GM18519 (cell line): ENCODE data around the gene DNAAF1.
"Not testable (repeated sequence)": the region's sequence is repeated elsewhere in the genome, so short reads cannot be mapped to it uniquely, and the experiment has no call there.

ENCODE experiments used
- ATAC-seq: cut with Tn5 transposase; IDR thresholded peaks from one replicate; pipeline ENCODE4 v1.9.1; 2021; ENCODE audit warnings: mild to moderate bottlenecking, moderate library complexity; ENCODE audit not compliant: unreplicated experiment, low FRiP score

The DNAAF1 gene

GRCh38 chr16:84205123-84205522 is 60.0 kb downstream of the DNAAF1 start:
- not testable (repeated sequence) for ATAC-seq

GRCh38 chr16:84205976-84206691 is 61.0 kb downstream of the DNAAF1 start:
- ATAC-seq: no peak

GRCh38 chr16:84207251-84207650 is 62.1 kb downstream of the DNAAF1 start:
- no peak for ATAC-seq

GRCh38 chr16:84207879-84208278 is 62.8 kb downstream of the DNAAF1 start:
- ATAC-seq: no peak

GRCh38 chr16:84209989-84210388 is 64.9 kb downstream of the DNAAF1 start:
- ATAC-seq: no peak

GRCh38 chr16:84212154-84212553 is 67.0 kb downstream of the DNAAF1 start:
- ATAC-seq: no peak

- no peak for ATAC-seq
Measured at GRCh38 chr16:84212631-84213030, 67.5 kb downstream of the DNAAF1 start.

- no peak for ATAC-seq
Measured at GRCh38 chr16:84214451-84215066, 69.5 kb downstream of the DNAAF1 start.

- no peak for ATAC-seq
Measured at GRCh38 chr16:84215531-84215930, 70.4 kb downstream of the DNAAF1 start.

- ATAC-seq: not testable (repeated sequence)
Measured at GRCh38 chr16:84216144-84216543, 71.0 kb downstream of the DNAAF1 start.

- no peak for ATAC-seq
Measured at GRCh38 chr16:84218176-84218823, 73.2 kb downstream of the DNAAF1 start.

- ATAC-seq: no peak
Measured at GRCh38 chr16:84218956-84219355, 73.8 kb downstream of the DNAAF1 start.

GRCh38 chr16:84220851-84221250 is 75.7 kb downstream of the DNAAF1 start:
- no peak for ATAC-seq

GRCh38 chr16:84223456-84223855 is 78.3 kb downstream of the DNAAF1 start:
- no peak for ATAC-seq

GRCh38 chr16:84224554-84224953 is 79.4 kb downstream of the DNAAF1 start:
- no peak for ATAC-seq

GRCh38 chr16:84225126-84225525 is 80.0 kb downstream of the DNAAF1 start:
- no peak for ATAC-seq

GRCh38 chr16:84225571-84225970 is 80.5 kb downstream of the DNAAF1 start:
- no peak for ATAC-seq

GRCh38 chr16:84226026-84226425 is 80.9 kb downstream of the DNAAF1 start:
- ATAC-seq: no peak
